Neural progenitor cell (in vitro differentiated cells): ENCODE data around the gene PYM1. TPM values are rescaled to one million over a fixed set of nuclear protein-coding genes. Genes with fewer than 3 reads are reported as not detected.

Source experiments
- DNase-seq: peaks from one replicate; pipeline ENCODE4 v3.0.0-alpha.2; 2016; ENCODE audit warnings: low spot score
- H2AFZ ChIP-seq: fragments of 200-600 bp; sonication (generic); replicated peaks from 2 replicates; pipeline ENCODE4 v1.6.1; 2016; ENCODE audit warnings: antibody characterized with exemption
- H3F3A ChIP-seq: fragments of 200-600 bp; sonication (generic); 2 replicates; pipeline ENCODE4 v1.6.1; 2016; ENCODE audit warnings: antibody characterized with exemption, low read depth
- H3K27ac ChIP-seq: fragments of 200-600 bp; sonication (generic); 2 replicates; pipeline ENCODE4 v1.5.1; 2016; ENCODE audit warnings: mild to moderate bottlenecking
- H3K27me3 ChIP-seq: fragments of 200-600 bp; sonication (generic); 2 replicates; pipeline ENCODE4 v1.6.1; 2016; ENCODE audit warnings: mild to moderate bottlenecking, moderate library complexity
- H3K36me3 ChIP-seq: fragments of 200-600 bp; sonication (generic); 2 replicates; pipeline ENCODE4 v1.5.1; 2016
- H3K4me1 ChIP-seq: fragments of 200-600 bp; sonication (generic); 2 replicates; pipeline ENCODE4 v1.6.1; 2016; ENCODE audit warnings: mixed run types
- H3K4me2 ChIP-seq: fragments of 200-600 bp; sonication (generic); 2 replicates; pipeline ENCODE4 v1.6.1; 2016
- H3K4me3 ChIP-seq: fragments of 200-600 bp; sonication (generic); 2 replicates; pipeline ENCODE4 v1.5.1; 2016
- H3K79me2 ChIP-seq: fragments of 200-600 bp; sonication (generic); 2 replicates; pipeline ENCODE4 v1.6.1; 2016; ENCODE audit warnings: low read depth
- H3K9ac ChIP-seq: fragments of 200-600 bp; sonication (generic); 2 replicates; pipeline ENCODE4 v1.6.1; 2016
- H3K9me3 ChIP-seq: fragments of 200-600 bp; sonication (generic); 2 replicates; pipeline ENCODE4 v1.5.1; 2016; ENCODE audit warnings: low read depth
- H4K20me1 ChIP-seq: fragments of 200-600 bp; sonication (generic); 2 replicates; pipeline ENCODE4 v1.6.1; 2016; ENCODE audit warnings: low read depth
- H3K27ac Mint-ChIP-seq: 3 replicates; pipeline ENCODE4 v1.8.0; 2021; ENCODE audit warnings: mixed read lengths
- H3K27me3 Mint-ChIP-seq: 2 replicates; pipeline ENCODE4 v1.8.0; 2022; ENCODE audit warnings: low read depth, mild to moderate bottlenecking, inconsistent platforms, moderate library complexity, mixed read lengths; ENCODE audit not compliant: insufficient read depth
- H3K36me3 Mint-ChIP-seq: 3 replicates; pipeline ENCODE4 v1.8.0; 2021; ENCODE audit warnings: mixed read lengths
- H3K4me1 Mint-ChIP-seq: 3 replicates; pipeline ENCODE4 v1.8.0; 2021; ENCODE audit warnings: mixed read lengths
- H3K4me3 Mint-ChIP-seq: 3 replicates; pipeline ENCODE4 v1.8.0; 2021; ENCODE audit warnings: mild to moderate bottlenecking, moderate library complexity, mixed read lengths
- H3K9me3 Mint-ChIP-seq: 3 replicates; pipeline ENCODE4 v1.8.0; 2020; ENCODE audit warnings: mixed read lengths
- CTCF ChIP-seq: fragments of 200-600 bp; sonication (generic); IDR thresholded peaks from 2 replicates; pipeline ENCODE4 v1.5.1; 2017; ENCODE audit warnings: antibody characterized with exemption, mild to moderate bottlenecking
- EZH2 ChIP-seq: fragments of 200-600 bp; sonication (generic); IDR thresholded peaks from 2 replicates; pipeline ENCODE4 v1.6.1; 2017; ENCODE audit warnings: antibody characterized with exemption, mild to moderate bottlenecking, moderate library complexity
- EZH2phosphoT487 ChIP-seq: fragments of 200-600 bp; sonication (generic); IDR thresholded peaks from 2 replicates; pipeline ENCODE4 v1.6.1; 2017; ENCODE audit warnings: antibody characterized with exemption
- total RNA-seq: library from RNA; depleted of rRNA; stranded (reverse); fragments of >200 nt; gene quantifications from 2 replicates; pipeline ENCODE4 v1.2.3, GENCODE V29; 2015; ENCODE audit warnings: low replicate concordance

Gene PYM1
- total RNA-seq, 1 donor from 2014 or later, result 44.6 TPM

- Histone ChIP-seq H3K9me3 (no peaks in the 10 kb centered on the region), H3K27ac (no peak overlapping the region), H3K4me1 (peaks cover 7% of the 10 kb centered on the region), H3K9ac (no peak overlapping the region), H3K27me3 (peaks cover 45% of the 10 kb centered on the region), H3K79me2 (no peaks in the 10 kb centered on the region), H3K36me3 (no peaks in the 10 kb centered on the region), H4K20me1 (no peaks in the 10 kb centered on the region), H3F3A (peaks cover 5% of the 10 kb centered on the region), H3K4me3 (no peak overlapping the region), H2AFZ (no peak overlapping the region), H3K4me2 (no peak overlapping the region)
- Mint-ChIP-seq H3K27me3 (peaks cover 31% of the 10 kb centered on the region), H3K4me3 (no peak overlapping the region), H3K27ac (no peak overlapping the region), H3K9me3 (no peaks in the 10 kb centered on the region), H3K4me1 (peaks cover 27% of the 10 kb centered on the region), H3K36me3 (no peaks in the 10 kb centered on the region)
- DNase-seq, result no peak
- TF ChIP-seq CTCF, result no peak
- no peak for TF ChIP-seq EZH2
- no peak for TF ChIP-seq EZH2phosphoT487
Observed at GRCh38 chr12:55935738-55936151, 8.1 kb upstream of the PYM1 start.

- no peak overlapping the region for H3K27ac Mint-ChIP-seq
- Histone ChIP-seq H3K4me1 (peaks cover under 1% of the 10 kb centered on the region), H3K4me2 (no peak overlapping the region), H3K9ac (no peak overlapping the region), H3K4me3 (no peak overlapping the region), H3K27me3 (peaks cover 45% of the 10 kb centered on the region), H3K9me3 (no peaks in the 10 kb centered on the region), H2AFZ (no peak overlapping the region), H3F3A (peaks cover 9% of the 10 kb centered on the region), H3K79me2 (no peaks in the 10 kb centered on the region), H3K36me3 (no peaks in the 10 kb centered on the region), H3K27ac (no peak overlapping the region), H4K20me1 (no peaks in the 10 kb centered on the region)
- H3K27me3 Mint-ChIP-seq, result peaks cover 29% of the 10 kb centered on the region
- peaks cover 24% of the 10 kb centered on the region for H3K4me1 Mint-ChIP-seq
- TF ChIP-seq CTCF (no peak), EZH2 (no peak), EZH2phosphoT487 (no peak)
- no peak for DNase-seq
- no peak overlapping the region for H3K4me3 Mint-ChIP-seq
- H3K9me3 Mint-ChIP-seq, result no peaks in the 10 kb centered on the region
- no peaks in the 10 kb centered on the region for H3K36me3 Mint-ChIP-seq
Observed at GRCh38 chr12:55934773-55935172, 7.1 kb upstream of the PYM1 start.

- Histone ChIP-seq H2AFZ (no peak overlapping the region), H3K9me3 (no peaks in the 10 kb centered on the region), H3K36me3 (no peaks in the 10 kb centered on the region), H3K4me3 (no peak overlapping the region), H4K20me1 (no peaks in the 10 kb centered on the region), H3K4me2 (no peak overlapping the region), H3K9ac (no peak overlapping the region), H3K27ac (no peak overlapping the region), H3K27me3 (peaks cover 45% of the 10 kb centered on the region), H3K79me2 (peaks cover under 1% of the 10 kb centered on the region), H3K4me1 (no peaks in the 10 kb centered on the region), H3F3A (peaks cover 16% of the 10 kb centered on the region)
- H3K4me3 Mint-ChIP-seq, result peak overlapping the region; percentile 3
- peaks cover 22% of the 10 kb centered on the region for H3K4me1 Mint-ChIP-seq
- peaks cover 29% of the 10 kb centered on the region for H3K27me3 Mint-ChIP-seq
- H3K9me3 Mint-ChIP-seq, result no peaks in the 10 kb centered on the region
- H3K36me3 Mint-ChIP-seq, result no peaks in the 10 kb centered on the region
- TF ChIP-seq CTCF, result no peak
- no peak for TF ChIP-seq EZH2phosphoT487
- no peak for TF ChIP-seq EZH2
- H3K27ac Mint-ChIP-seq, result no peak overlapping the region
- no peak for DNase-seq
Observed at GRCh38 chr12:55933799-55934742, 6.4 kb upstream of the PYM1 start.
